HepG2 (cell line): ENCODE data around the gene PFDN1. TPM values are rescaled to one million over a fixed set of nuclear protein-coding genes. Genes with fewer than 3 reads are reported as not detected.

Experiments
- ATAC-seq: fragments of 200-7000 bp; cut with Tn5 transposase; 3 replicates; pipeline ENCODE4 v1.9.1; 2020; ENCODE audit warnings: mild to moderate bottlenecking, moderate library complexity
- BruUV-seq: library from RNA; stranded (reverse); fragments of 400-500 nt; replicated peaks from 2 replicates; lab custom pipeline; 2021; lab: Mats Ljungman, UMichigan
- CTCF ChIA-PET: fragments of 300-600 bp; formaldehyde crosslinking; extraction: SDS; loops from one replicate; lab custom pipeline; 2021; ENCODE audit warnings: low total read pairs, inconsistent platforms, low intra/inter-chr PET ratio; lab: Yijun Ruan, JAX
- POLR2A ChIA-PET: fragments of 350-600 bp; sonication (Branson Sonifier 250); formaldehyde crosslinking; loops from one replicate; lab custom pipeline; 2020; ENCODE audit warnings: antibody characterized with exemption, inconsistent platforms; lab: Yijun Ruan, JAX
- DNase-seq: peaks from one replicate; pipeline ENCODE4 v3.0.0-alpha.2; 2015; ENCODE audit warnings: low spot score
- FAIRE-seq: peaks from 3 replicates; lab custom pipeline; 2011; peaks lifted over from hg19 to GRCh38; lab: Jason Lieb, UNC
- H2AFZ ChIP-seq: one replicate; pipeline ENCODE4 v1.6.1; 2011; ENCODE audit warnings: low read length, inconsistent platforms
- H3K27ac ChIP-seq: fragments of 300-600 bp; 3 replicates; pipeline ENCODE4 v1.8.0; 2011; ENCODE audit warnings: mixed run types, mild to moderate bottlenecking, mixed read lengths, low read length, inconsistent platforms; ENCODE audit not compliant: insufficient read depth; ENCODE audit errors: extremely low read length
- H3K27me3 ChIP-seq, 2 experiments: fragments of 200-600 bp in 1 of 2; 2 replicates in 1 of 2; 3 replicates in 1 of 2; pipeline versions ENCODE4 v1.6.0 to v1.8.0; 2011; ENCODE audit warnings: low read length in 2 of 2, mild to moderate bottlenecking in 2 of 2, moderate library complexity in 2 of 2, inconsistent platforms in 1 of 2; ENCODE audit not compliant: insufficient read depth in 2 of 2, control insufficient read depth in 1 of 2
- H3K36me3 ChIP-seq, 2 experiments: fragments of 200-600 bp in 1 of 2; replicated peaks in 1 of 2; 2 replicates in 1 of 2; 3 replicates in 1 of 2; pipeline versions ENCODE4 v1.5.1 to v1.8.0; 2011; ENCODE audit warnings: low read length in 2 of 2, inconsistent platforms in 1 of 2; ENCODE audit not compliant: insufficient read depth in 2 of 2, control insufficient read depth in 1 of 2
- H3K4me1 ChIP-seq: 2 replicates; pipeline ENCODE4 v1.5.1; 2012; ENCODE audit warnings: low read length, inconsistent platforms; ENCODE audit not compliant: insufficient read depth
- H3K4me2 ChIP-seq: 2 replicates; pipeline ENCODE4 v1.6.0; 2011; ENCODE audit warnings: low read depth, low read length, inconsistent platforms
- H3K4me3 ChIP-seq, 3 experiments: fragments of 200-600 bp in 1 of 3; sonication (generic), shearing (Covaris generic) in 1 of 3; replicated peaks in 1 of 3; 2 replicates each; pipeline ENCODE4 v1.5.1; 2011 to 2016; ENCODE audit warnings: low read length in 3 of 3, inconsistent platforms in 2 of 3, low read depth in 2 of 3, mild to moderate bottlenecking in 2 of 3, control low read depth in 1 of 3, mixed read lengths in 1 of 3; ENCODE audit not compliant: insufficient read depth in 1 of 3
- H3K79me2 ChIP-seq: one replicate; pipeline ENCODE4 v1.6.1; 2011; ENCODE audit warnings: low read length, inconsistent platforms; ENCODE audit not compliant: insufficient read depth
- H3K9ac ChIP-seq: 2 replicates; pipeline ENCODE4 v1.6.0; 2011; ENCODE audit warnings: mild to moderate bottlenecking, low read depth, low read length, inconsistent platforms; ENCODE audit not compliant: insufficient read depth
- H3K9me3 ChIP-seq: 2 replicates; pipeline ENCODE4 v1.5.1; 2012; ENCODE audit warnings: mild to moderate bottlenecking, low read length
- H4K20me1 ChIP-seq: 2 replicates; pipeline ENCODE4 v1.6.0; 2011; ENCODE audit warnings: inconsistent platforms, mild to moderate bottlenecking, low read length, moderate library complexity; ENCODE audit not compliant: insufficient read depth
- BCLAF1 ChIP-seq: fragments of 450-650 bp; IDR thresholded peaks from 2 replicates; pipeline ENCODE4 v1.6.1; 2017; ENCODE audit warnings: mild to moderate bottlenecking
- MXD1 ChIP-seq: sonication (generic); formaldehyde crosslinking; IDR thresholded peaks from 2 replicates; pipeline ENCODE4 v1.4.0; 2020; ENCODE audit warnings: mild to moderate bottlenecking, missing genetic modification reagents
- RAD51 ChIP-seq: fragments of 450-650 bp; IDR thresholded peaks from 2 replicates; pipeline ENCODE4 v1.6.1; 2016; ENCODE audit warnings: borderline replicate concordance
- RBM22 ChIP-seq: fragments of 200-400 bp; formaldehyde crosslinking; optimal IDR thresholded peaks from 2 replicates; pipeline ENCODE3; 2017; ENCODE audit warnings: mild to moderate bottlenecking, low read length, moderate library complexity
- ZBED4 ChIP-seq: sonication (generic); formaldehyde crosslinking; IDR thresholded peaks from 2 replicates; pipeline ENCODE4 v1.4.0; 2020; ENCODE audit warnings: missing genetic modification reagents, borderline replicate concordance
- ZBTB20 ChIP-seq: sonication (generic); formaldehyde crosslinking; IDR thresholded peaks from 2 replicates; pipeline ENCODE4 v1.8.1; 2023; ENCODE audit warnings: missing genetic modification reagents, low read depth, mild to moderate bottlenecking, borderline replicate concordance
- ZMYM4 ChIP-seq: sonication (generic); formaldehyde crosslinking; IDR thresholded peaks from 2 replicates; pipeline ENCODE4 v1.8.1; 2023; ENCODE audit warnings: mild to moderate bottlenecking, missing genetic modification reagents
- ZNF44 ChIP-seq: sonication (generic); formaldehyde crosslinking; IDR thresholded peaks from 2 replicates; pipeline ENCODE4 v1.5.1; 2020; ENCODE audit warnings: mild to moderate bottlenecking, missing genetic modification reagents
- ZNF768 ChIP-seq: sonication (generic); formaldehyde crosslinking; IDR thresholded peaks from 2 replicates; pipeline ENCODE4 v1.4.0; 2020; ENCODE audit warnings: missing genetic modification reagents
- ZNF850 ChIP-seq: sonication (generic); formaldehyde crosslinking; conservative IDR thresholded peaks from 2 replicates; pipeline ENCODE4 v1.9.0; 2021; ENCODE audit warnings: mild to moderate bottlenecking, missing genetic modification reagents
- in situ Hi-C: cut with HindIII; loops from 2 replicates; pipeline ENCODE4 v1.10.0; 2017; ENCODE audit warnings: low pct_unique_long_range_greater_than_20kb; ENCODE audit not compliant: extremely low pct_ligation_motif_present
- intact Hi-C: fragments of 100-400 bp; cut with micrococcal nuclease; formaldehyde crosslinking; loops from one replicate; pipeline ENCODE4 v1.10.0; 2022; ENCODE audit not compliant: unreplicated experiment
- polyA plus RNA-seq, 8 experiments: library from polyadenylated mRNA; depleted of rRNA in 3 of 8; stranded (reverse) in 7 of 8; unstranded in 1 of 8; fragments of >200 nt; fragmentation: Illumina TruSeq in 4 of 8; extraction: Trizol in 4 of 8; gene quantifications; 2 replicates each; pipeline versions ENCODE4 v1.2.1 to v1.2.3, GENCODE V29; 2011 to 2016; ENCODE audit warnings: low read depth in 4 of 8, missing spikeins in 1 of 8, mixed read lengths in 1 of 8; ENCODE audit not compliant: insufficient read depth in 1 of 8
- total RNA-seq, 5 experiments: library from RNA; depleted of rRNA; stranded (reverse); fragments of >200 nt; fragmentation: Illumina TruSeq; extraction: Trizol; gene quantifications; 2 replicates each; pipeline ENCODE4 v1.2.3, GENCODE V29; 2016; ENCODE audit warnings: low read depth in 1 of 5

Gene PFDN1
- total and polyA plus RNA-seq, 2 of the 13 experiments (the other 11 are each of a cell fraction or from before 2014, with no cell fraction given) = 67.2 to 70.8 TPM

GRCh38 chr5:140213370-140213983, 89.4 kb downstream of the PFDN1 start (continued):
- TF ChIP-seq ZBED4 (CRISPR knock-in tag) = no peak
- TF ChIP-seq RBM22 = no peak
- TF ChIP-seq ZBTB20 = no peak
- TF ChIP-seq ZNF850 (CRISPR knock-in tag) = no peak
- TF ChIP-seq ZNF768 (CRISPR knock-in tag) = no peak
- no peak for TF ChIP-seq ZNF44 (CRISPR knock-in tag)

GRCh38 chr5:140208065-140208464, 94.8 kb downstream of the PFDN1 start:
- DNase-seq = no peak
- peaks cover 7% of the 10 kb centered on the region for H3K4me1 ChIP-seq
- no peaks in the 10 kb centered on the region for H3K79me2 ChIP-seq
- no TSS peak for BruUV-seq
- H2AFZ ChIP-seq = no peak overlapping the region
- ATAC-seq = no peak
- no peak overlapping the region for H3K27ac ChIP-seq
- no peak for FAIRE-seq
- no peak overlapping the region for H3K4me2 ChIP-seq
- H3K36me3 ChIP-seq = peaks cover 3 to 6% of the 10 kb centered on the region in 2 experiments; a peak in 4 of 5 replicates
- ChIA-PET POLR2A (no interaction called here), CTCF (no interaction called here)
- no peaks in the 10 kb centered on the region for H3K9me3 ChIP-seq
- in situ Hi-C loops = no loop called here
- H3K4me3 ChIP-seq = no peak overlapping the region
- TF ChIP-seq RAD51 (no peak), ZMYM4 (CRISPR knock-in tag) (no peak), MXD1 (no peak), BCLAF1 (no peak)
- intact Hi-C loops = no loop called here
- no peaks in the 10 kb centered on the region for H4K20me1 ChIP-seq
- H3K27me3 ChIP-seq = no peaks in the 10 kb centered on the region
- no peak overlapping the region for H3K9ac ChIP-seq
